K562 (cell line): ENCODE data around the gene PRKAG2. TPM values are rescaled to one million over a fixed set of nuclear protein-coding genes. Genes with fewer than 3 reads are reported as not detected.

Source experiments
- JUN ChIP-seq, 2 experiments: sonication (generic) in 1 of 2; formaldehyde crosslinking in 1 of 2; IDR thresholded peaks; 2 replicates each; pipeline versions ENCODE4 v1.6.1 to v1.8.0; 2012 to 2022; ENCODE audit warnings: borderline replicate concordance in 2 of 2, mild to moderate bottlenecking in 2 of 2, improper control_type of control experiment in 1 of 2, low read depth in 1 of 2, low read length in 1 of 2, missing genetic modification reagents in 1 of 2
- JUND ChIP-seq, 2 experiments: IDR thresholded peaks; 2 replicates in 1 of 2; 3 replicates in 1 of 2; pipeline ENCODE4 v1.6.1; 2011; ENCODE audit warnings: borderline replicate concordance in 2 of 2, low read depth in 2 of 2, low read length in 2 of 2, improper control_type of control experiment in 1 of 2, missing biosample characterization in 1 of 2, missing genetic modification characterization in 1 of 2, missing genetic modification reagents in 1 of 2
- TEAD2 ChIP-seq: fragments of 450-650 bp; IDR thresholded peaks from 2 replicates; pipeline ENCODE4 v1.6.1; 2016; ENCODE audit warnings: missing genetic modification characterization, control low read depth, missing compliant biosample characterization
- XRCC5 ChIP-seq: fragments of 200-400 bp; formaldehyde crosslinking; IDR thresholded peaks from 2 replicates; pipeline ENCODE4 v1.6.1; 2017; ENCODE audit warnings: low read depth, mild to moderate bottlenecking, low read length
- polyA plus RNA-seq, 8 experiments: library from polyadenylated mRNA; depleted of rRNA in 4 of 8; stranded (reverse) in 5 of 8; unstranded in 3 of 8; fragments of >200 nt; fragmentation: Nextera tagmentation in 2 of 8; fragmentation: Illumina TruSeq in 1 of 8; extraction: Ambion mirVana in 2 of 8; extraction: Trizol in 1 of 8; gene quantifications; 2 replicates each; pipeline versions ENCODE4 v1.2.1 to v1.2.3, GENCODE V29; 2011 to 2014; ENCODE audit warnings: inconsistent platforms in 1 of 8, missing spikeins in 1 of 8
- total RNA-seq, 7 experiments: library from RNA; depleted of rRNA in 6 of 7; stranded (reverse); fragments of >200 nt in 6 of 7; fragmentation: Illumina TruSeq in 2 of 7; extraction: Trizol in 2 of 7; gene quantifications; 2 replicates each; pipeline versions ENCODE4 v1.2.1 to v1.2.3, GENCODE V29; 2011 to 2021; ENCODE audit warnings: low replicate concordance in 1 of 7
- TF ChIP-seq, protein P1 (sequence below): fragments of 450-650 bp; IDR thresholded peaks from 2 replicates; pipeline ENCODE4 v1.6.1; 2014; ENCODE audit warnings: low read depth, mild to moderate bottlenecking, moderate library complexity, borderline replicate concordance
- TF ChIP-seq, protein P2 (sequence below): fragments of 450-650 bp; formaldehyde crosslinking; IDR thresholded peaks from 2 replicates; pipeline ENCODE4 v1.4.0; 2020; ENCODE audit warnings: mild to moderate bottlenecking, mixed read lengths
- TF ChIP-seq, protein P3 (sequence below): fragments of 450-650 bp; IDR thresholded peaks from 2 replicates; pipeline ENCODE4 v1.6.1; 2018; ENCODE audit warnings: mild to moderate bottlenecking, low read depth; ENCODE audit not compliant: partially characterized antibody
- TF ChIP-seq, protein P4 (sequence below): fragments of 450-650 bp; IDR thresholded peaks from 2 replicates; pipeline ENCODE4 v1.6.1; 2017; ENCODE audit warnings: antibody characterized with exemption
- TF ChIP-seq, protein P5 (sequence below): sonication (generic); formaldehyde crosslinking; IDR thresholded peaks from 2 replicates; pipeline ENCODE4 v1.5.0; 2020; ENCODE audit warnings: missing genetic modification reagents
- TF ChIP-seq, protein P6 (sequence below), 3 experiments: IDR thresholded peaks in 2 of 3; conservative IDR thresholded peaks in 1 of 3; 2 replicates each; pipeline ENCODE4 v1.5.1; 2011 to 2012; ENCODE audit warnings: low read length in 3 of 3, mild to moderate bottlenecking in 3 of 3, control low read depth in 2 of 3, improper control_type of control experiment in 1 of 3, inconsistent platforms in 1 of 3, low read depth in 1 of 3, mixed read lengths in 1 of 3, moderate library complexity in 1 of 3; ENCODE audit not compliant: insufficient read depth in 2 of 3

PRKAG2 gene
- total and polyA plus RNA-seq, 9 of the 15 experiments (the other 6 are each of a cell fraction or from before 2014, with no cell fraction given): 0.99 to 5.6 (median 3.3) TPM

DNA sequence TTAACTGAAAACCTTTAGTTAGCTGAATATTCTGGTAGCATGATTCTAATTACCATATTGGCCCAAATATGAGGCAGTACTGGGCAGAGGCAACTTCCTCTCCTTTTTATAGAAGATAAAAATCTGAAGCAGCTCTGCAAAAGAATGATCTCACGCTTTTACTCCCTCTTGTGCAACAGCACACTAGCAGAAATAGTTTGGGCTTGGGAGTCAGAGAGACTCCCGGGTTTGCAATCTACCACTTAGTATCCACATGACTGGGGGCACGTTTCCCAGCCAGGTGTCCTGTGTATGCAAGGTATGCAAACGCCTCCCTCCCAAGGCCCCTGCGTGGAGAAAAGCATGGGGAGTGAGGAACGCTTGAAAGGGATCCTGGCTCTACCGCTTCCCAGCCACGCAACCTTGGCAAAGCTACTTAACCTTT is 310.0 kb downstream of the PRKAG2 start (continued):
- TF ChIP-seq JUN (IDR thresholded peaks at IDR 0.05; ENCODE audit: borderline replicate concordance, low read depth, low read length) (peak; percentile 56; the same call in 1 of the 2 replicates), JUN (CRISPR knock-in tag; IDR thresholded peaks at IDR 0.05; ENCODE audit: borderline replicate concordance) (no peak), XRCC5 (no peak), TEAD2 (tag) (no peak), JUND (IDR thresholded peaks at IDR 0.05; ENCODE audit: borderline replicate concordance, low read depth, low read length) (peak; percentile 43; the same call in 1 of the 2 replicates), JUND (tag; IDR thresholded peaks at IDR 0.05; ENCODE audit: borderline replicate concordance, low read depth, low read length) (peak; percentile 65; the same call in 2 of the 3 replicates)
- TF ChIP-seq, protein P1, sequence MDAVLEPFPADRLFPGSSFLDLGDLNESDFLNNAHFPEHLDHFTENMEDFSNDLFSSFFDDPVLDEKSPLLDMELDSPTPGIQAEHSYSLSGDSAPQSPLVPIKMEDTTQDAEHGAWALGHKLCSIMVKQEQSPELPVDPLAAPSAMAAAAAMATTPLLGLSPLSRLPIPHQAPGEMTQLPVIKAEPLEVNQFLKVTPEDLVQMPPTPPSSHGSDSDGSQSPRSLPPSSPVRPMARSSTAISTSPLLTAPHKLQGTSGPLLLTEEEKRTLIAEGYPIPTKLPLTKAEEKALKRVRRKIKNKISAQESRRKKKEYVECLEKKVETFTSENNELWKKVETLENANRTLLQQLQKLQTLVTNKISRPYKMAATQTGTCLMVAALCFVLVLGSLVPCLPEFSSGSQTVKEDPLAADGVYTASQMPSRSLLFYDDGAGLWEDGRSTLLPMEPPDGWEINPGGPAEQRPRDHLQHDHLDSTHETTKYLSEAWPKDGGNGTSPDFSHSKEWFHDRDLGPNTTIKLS: no peak
- TF ChIP-seq, protein P2, sequence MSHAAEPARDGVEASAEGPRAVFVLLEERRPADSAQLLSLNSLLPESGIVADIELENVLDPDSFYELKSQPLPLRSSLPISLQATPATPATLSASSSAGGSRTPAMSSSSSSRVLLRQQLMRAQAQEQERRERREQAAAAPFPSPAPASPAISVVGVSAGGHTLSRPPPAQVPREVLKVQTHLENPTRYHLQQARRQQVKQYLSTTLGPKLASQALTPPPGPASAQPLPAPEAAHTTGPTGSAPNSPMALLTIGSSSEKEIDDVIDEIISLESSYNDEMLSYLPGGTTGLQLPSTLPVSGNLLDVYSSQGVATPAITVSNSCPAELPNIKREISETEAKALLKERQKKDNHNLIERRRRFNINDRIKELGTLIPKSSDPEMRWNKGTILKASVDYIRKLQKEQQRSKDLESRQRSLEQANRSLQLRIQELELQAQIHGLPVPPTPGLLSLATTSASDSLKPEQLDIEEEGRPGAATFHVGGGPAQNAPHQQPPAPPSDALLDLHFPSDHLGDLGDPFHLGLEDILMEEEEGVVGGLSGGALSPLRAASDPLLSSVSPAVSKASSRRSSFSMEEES (CRISPR knock-in tag): no peak
- TF ChIP-seq, protein P3, sequence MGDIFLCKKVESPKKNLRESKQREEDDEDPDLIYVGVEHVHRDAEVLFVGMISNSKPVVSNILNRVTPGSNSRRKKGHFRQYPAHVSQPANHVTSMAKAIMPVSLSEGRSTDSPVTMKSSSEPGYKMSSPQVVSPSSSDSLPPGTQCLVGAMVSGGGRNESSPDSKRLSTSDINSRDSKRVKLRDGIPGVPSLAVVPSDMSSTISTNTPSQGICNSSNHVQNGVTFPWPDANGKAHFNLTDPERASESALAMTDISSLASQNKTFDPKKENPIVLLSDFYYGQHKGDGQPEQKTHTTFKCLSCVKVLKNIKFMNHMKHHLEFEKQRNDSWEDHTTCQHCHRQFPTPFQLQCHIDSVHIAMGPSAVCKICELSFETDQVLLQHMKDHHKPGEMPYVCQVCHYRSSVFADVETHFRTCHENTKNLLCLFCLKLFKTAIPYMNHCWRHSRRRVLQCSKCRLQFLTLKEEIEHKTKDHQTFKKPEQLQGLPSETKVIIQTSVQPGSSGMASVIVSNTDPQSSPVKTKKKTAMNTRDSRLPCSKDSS: no peak
- TF ChIP-seq, protein P4, sequence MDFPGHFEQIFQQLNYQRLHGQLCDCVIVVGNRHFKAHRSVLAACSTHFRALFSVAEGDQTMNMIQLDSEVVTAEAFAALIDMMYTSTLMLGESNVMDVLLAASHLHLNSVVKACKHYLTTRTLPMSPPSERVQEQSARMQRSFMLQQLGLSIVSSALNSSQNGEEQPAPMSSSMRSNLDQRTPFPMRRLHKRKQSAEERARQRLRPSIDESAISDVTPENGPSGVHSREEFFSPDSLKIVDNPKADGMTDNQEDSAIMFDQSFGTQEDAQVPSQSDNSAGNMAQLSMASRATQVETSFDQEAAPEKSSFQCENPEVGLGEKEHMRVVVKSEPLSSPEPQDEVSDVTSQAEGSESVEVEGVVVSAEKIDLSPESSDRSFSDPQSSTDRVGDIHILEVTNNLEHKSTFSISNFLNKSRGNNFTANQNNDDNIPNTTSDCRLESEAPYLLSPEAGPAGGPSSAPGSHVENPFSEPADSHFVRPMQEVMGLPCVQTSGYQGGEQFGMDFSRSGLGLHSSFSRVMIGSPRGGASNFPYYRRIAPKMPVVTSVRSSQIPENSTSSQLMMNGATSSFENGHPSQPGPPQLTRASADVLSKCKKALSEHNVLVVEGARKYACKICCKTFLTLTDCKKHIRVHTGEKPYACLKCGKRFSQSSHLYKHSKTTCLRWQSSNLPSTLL: no peak
- TF ChIP-seq, protein P5, sequence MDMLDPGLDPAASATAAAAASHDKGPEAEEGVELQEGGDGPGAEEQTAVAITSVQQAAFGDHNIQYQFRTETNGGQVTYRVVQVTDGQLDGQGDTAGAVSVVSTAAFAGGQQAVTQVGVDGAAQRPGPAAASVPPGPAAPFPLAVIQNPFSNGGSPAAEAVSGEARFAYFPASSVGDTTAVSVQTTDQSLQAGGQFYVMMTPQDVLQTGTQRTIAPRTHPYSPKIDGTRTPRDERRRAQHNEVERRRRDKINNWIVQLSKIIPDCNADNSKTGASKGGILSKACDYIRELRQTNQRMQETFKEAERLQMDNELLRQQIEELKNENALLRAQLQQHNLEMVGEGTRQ (CRISPR knock-in tag): no peak
- TF ChIP-seq, protein P6, sequence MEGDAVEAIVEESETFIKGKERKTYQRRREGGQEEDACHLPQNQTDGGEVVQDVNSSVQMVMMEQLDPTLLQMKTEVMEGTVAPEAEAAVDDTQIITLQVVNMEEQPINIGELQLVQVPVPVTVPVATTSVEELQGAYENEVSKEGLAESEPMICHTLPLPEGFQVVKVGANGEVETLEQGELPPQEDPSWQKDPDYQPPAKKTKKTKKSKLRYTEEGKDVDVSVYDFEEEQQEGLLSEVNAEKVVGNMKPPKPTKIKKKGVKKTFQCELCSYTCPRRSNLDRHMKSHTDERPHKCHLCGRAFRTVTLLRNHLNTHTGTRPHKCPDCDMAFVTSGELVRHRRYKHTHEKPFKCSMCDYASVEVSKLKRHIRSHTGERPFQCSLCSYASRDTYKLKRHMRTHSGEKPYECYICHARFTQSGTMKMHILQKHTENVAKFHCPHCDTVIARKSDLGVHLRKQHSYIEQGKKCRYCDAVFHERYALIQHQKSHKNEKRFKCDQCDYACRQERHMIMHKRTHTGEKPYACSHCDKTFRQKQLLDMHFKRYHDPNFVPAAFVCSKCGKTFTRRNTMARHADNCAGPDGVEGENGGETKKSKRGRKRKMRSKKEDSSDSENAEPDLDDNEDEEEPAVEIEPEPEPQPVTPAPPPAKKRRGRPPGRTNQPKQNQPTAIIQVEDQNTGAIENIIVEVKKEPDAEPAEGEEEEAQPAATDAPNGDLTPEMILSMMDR (IDR thresholded peaks at IDR 0.05 in 2 of 3, conservative IDR thresholded peaks at IDR 0.05 in 1 of 3; ENCODE audit: insufficient read depth in 2 of 3, low read depth in 1 of 3, low read length in 3 of 3): no peak
- TF ChIP-seq, all 486 proteins: peak for 6
